HG03103 (cell line): ENCODE data around the gene BANP.
"Not testable (repeated sequence)": the region's sequence is repeated elsewhere in the genome, so short reads cannot be mapped to it uniquely, and the experiment has no call there.

Experiments used
- ATAC-seq: cut with Tn5 transposase; IDR thresholded peaks from one replicate; pipeline ENCODE4 v1.9.1; 2021; ENCODE audit warnings: low read depth; ENCODE audit not compliant: unreplicated experiment

The BANP gene

DNA sequence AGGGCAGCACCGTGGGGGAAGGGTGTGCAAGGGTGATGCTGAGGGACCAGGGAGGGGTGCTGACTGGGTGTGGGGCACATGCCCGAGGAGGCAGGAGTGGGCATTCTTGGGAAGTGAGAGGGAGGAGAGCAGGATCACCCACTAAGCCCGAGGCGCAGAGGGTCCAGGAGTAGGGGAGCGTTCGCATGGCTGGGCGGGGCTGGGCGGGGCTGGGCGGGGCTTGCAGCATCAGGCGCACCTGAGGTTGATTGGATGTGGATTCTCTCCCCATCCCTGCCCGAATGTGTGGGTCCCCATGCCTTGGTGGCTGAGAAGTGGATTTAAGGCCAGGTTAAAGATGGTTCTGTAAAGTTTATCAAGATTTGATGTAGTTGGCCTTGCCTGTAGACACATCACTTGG lies 14.2 kb downstream of the BANP start:
- no peak for ATAC-seq

DNA sequence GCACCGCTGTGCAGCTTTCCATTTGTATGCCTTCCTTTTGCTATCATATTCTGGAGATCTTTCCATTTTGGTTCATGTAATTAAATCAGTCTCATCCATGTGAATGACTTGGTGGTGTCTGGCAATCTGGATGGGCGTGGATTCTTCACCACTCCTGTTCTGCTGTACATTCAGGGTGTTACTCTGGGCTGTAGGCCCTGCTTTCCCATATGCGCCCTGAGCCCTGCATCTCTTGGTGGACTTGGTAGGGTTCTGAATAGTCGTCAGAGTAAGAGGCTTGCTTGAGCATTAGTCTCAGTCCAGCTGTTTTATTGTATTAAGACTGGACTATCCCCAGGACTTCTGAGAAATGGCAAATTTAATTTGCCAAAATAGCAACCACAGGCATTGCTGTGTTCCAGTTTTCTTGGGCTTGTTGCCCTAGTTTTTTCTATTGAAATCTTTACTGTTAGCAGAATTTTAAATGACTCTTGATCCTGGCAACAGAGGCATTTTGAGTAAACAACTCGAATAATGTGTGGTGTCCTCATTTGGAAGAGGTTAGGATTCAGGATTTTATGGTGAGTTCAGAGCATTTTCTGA lies 14.9 kb downstream of the BANP start:
- no peak for ATAC-seq

- no peak for ATAC-seq
Observed at GRCh38 chr16:87966685-87967185, 15.5 kb downstream of the BANP start.

GRCh38 chr16:87968541-87968940 lies 17.3 kb downstream of the BANP start:
- ATAC-seq: no peak

DNA sequence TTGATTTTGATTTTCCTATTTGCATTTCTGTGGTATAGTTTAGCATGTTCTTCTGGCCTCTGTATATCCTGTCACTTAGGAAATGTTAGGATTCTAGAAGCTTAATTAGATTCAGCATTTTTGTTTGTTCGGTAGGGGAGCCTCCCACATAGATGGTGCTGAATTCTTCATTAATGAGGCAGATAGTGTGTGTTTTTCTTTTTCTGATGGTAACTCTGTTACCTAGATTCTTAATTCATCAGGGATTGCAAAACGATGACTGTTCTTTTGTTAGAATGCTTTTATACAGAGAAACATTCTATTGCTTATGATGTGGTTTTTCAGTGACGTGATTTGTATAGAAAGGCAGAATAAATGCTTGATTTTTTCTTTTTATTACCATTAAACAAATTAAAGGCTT lies 19.0 kb downstream of the BANP start:
- no peak for ATAC-seq

- no peak for ATAC-seq
Observed at GRCh38 chr16:87971933-87972332, 20.7 kb downstream of the BANP start.

DNA sequence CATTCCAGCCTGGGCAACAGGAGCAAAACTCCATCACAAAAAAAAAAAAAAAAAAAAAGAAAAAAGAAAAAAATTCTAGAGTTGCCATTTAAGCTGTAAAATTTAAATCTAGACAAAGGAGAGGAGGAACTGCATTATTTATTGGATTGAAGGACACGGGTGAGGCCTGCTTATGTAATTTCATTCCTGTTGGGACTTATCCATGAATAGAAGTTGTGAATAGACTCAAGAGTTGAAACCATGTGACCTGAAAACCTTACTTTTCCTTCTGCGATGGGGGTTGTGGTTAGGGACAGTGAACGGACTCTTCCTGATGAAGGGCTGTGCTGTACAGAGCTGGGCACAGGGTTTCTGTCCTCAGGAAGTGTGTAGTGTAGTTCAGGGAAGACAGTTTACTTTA lies 22.5 kb downstream of the BANP start:
- no peak for ATAC-seq

GRCh38 chr16:87974178-87974577 lies 22.9 kb downstream of the BANP start:
- ATAC-seq: no peak

DNA sequence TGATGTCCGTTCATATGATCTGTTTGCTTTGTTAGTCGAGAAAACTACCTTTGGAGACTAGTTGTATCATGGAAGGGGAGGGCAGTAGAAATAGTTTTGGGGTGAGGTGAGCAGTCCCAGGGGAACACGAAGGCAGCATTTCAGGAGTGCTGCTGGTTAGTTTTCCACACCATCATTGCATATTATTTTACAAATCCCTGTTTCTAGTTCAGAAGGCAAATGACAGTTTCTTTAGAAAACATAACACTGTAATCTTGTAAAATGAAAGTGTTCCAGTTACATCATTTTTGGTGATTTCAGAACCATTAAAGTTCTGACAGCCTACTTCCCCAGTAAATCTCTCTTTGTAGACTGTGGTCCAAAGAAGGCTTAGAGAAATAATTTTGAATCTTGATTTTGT lies 25.4 kb downstream of the BANP start:
- ATAC-seq: no peak

DNA sequence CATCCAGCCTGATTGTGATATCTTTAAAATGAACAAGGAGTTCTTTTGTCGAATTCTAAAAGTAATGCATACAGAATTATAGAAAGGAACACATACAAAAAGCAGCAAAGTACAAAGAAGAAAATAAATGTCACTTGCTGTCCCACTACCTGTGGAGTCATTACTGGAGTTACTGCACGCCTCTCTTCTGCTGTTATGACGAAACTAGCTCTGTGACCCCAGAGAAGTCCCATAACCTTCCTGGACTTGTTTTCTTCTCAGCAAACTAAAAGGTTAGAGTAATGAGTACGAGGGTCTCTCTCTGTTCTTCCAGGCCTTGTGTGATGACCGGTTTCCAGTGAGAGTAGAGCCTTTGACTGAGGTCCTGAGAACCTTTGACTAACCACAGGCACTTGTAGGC lies 26.9 kb downstream of the BANP start:
- no peak for ATAC-seq

GRCh38 chr16:87979352-87979751 lies 28.1 kb downstream of the BANP start:
- no peak for ATAC-seq

DNA sequence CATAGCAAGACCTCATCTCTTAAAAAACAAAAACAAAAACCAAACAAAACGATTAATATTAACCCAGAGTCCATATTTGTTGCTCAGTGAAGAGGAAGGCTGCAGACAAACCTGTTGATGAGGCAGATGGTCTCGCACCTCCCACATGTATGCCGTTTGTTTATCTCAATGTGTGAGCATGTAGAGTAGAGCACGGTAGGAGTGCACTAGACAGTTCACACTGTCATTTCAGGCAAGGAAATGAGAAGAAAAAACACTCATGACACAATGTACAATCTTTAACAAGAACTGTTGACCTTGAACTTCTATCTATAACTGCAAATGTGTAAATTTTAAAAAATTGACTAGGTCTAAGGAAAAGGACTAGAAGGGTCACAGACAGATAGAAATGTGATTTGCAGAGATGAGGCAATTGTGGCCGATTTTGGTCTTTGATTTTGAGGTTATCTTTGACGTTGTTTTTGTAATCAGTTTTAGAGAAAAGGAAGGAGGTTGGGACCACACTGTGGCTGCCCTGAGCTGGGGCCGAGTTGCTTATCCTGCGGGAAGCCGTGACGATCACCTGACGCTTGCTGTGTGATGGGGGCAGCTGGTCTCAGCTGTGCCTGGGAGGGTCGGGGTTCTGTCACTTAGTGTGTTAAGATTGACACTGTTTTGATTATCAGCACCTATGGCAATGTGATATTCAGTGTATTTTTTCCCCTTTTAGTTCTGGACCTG lies 28.8 kb downstream of the BANP start:
- not testable (repeated sequence) for ATAC-seq

DNA sequence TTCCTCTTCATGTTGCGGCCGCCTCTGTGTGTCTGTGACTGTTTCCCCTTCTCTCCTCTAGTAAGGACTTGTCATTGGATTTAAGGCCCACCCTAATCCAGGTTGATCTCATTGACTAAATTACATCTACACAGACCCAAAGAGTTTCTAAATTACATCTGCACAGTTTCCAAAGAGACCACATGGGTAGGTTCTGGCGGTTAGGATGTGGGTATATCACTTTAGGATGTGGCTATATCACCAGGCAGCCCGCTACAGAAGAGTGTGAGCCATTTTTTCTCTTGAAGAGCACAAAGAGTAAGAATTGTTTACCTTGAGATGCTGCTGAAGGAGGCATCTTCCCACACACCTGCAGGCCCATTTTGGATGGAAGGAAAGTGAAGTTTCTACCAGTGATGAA lies 30.1 kb downstream of the BANP start:
- not testable (repeated sequence) for ATAC-seq

DNA sequence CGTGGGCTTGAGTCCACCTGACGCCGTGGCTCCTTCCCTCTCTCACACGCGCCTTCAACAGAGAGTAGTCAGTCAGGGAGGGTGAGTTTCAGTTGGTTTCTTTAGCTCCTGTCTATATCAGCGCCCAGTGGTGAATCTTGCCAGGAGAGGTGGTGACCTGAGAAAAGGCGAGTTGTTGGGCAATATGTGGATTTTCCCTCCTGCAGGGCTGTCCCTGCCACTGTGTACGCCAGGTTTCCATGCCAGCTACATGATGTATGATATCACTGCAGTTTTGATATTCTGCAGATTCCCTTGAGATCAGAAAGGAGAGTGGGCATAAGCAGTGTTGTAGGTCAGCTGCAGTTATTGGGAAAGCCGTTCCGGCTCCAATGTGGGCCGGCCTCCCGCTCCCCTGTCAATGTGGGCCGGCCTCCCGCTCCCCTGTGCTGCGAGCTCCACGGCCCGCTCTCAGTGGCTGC lies 31.4 kb downstream of the BANP start:
- ATAC-seq: no peak

- not testable (repeated sequence) for ATAC-seq
Observed at GRCh38 chr16:87983072-87983736, 32.0 kb downstream of the BANP start.

GRCh38 chr16:87983737-87984097 lies 32.5 kb downstream of the BANP start:
- not testable (repeated sequence) for ATAC-seq

DNA sequence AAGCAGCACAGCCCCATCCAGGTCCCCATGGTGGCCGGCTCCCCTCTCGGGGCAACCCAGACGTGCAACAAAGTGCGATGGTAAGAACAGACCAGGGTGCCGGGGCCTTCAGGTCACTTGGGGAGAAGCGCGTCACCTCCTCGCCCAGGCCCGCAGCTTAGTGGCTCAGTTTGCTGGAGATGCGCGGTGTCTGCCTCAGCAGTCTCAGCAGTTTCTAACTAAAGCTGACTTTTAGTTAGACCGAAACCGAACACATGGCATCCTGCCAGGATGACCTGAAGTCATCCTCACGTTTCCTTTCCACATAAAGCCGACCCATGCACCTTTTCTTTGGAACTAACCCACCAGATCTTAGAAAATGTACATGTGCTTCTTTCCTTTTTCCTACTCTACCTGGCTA lies 32.9 kb downstream of the BANP start:
- not testable (repeated sequence) for ATAC-seq

- no peak for ATAC-seq
Observed at GRCh38 chr16:87984632-87985267, 33.5 kb downstream of the BANP start.

GRCh38 chr16:87985493-87985892 lies 34.3 kb downstream of the BANP start:
- not testable (repeated sequence) for ATAC-seq

DNA sequence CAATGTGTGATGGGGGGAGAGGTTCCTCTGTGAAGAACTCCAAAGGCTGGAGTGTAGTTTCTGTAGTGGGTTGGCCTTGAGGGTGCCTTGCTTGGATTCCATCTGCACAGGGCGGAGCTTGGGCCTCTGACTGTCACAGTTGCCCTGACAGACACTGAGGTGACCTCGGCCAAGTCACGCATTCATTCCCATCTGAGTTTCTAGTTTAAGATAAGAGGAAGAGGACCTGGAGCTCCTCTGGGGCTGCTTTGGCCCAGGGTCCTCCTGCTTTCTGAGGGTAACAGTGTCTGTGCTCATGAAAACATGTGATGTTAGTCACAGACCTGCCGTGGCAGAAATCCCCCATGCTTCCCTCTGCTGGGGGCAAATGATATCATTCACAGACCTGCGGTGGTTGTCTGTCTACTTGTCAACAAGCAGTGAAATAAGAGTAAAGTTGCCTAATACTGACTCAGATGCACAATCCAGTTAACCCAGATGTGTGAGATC lies 35.2 kb downstream of the BANP start:
- ATAC-seq: not testable (repeated sequence)

- not testable (repeated sequence) for ATAC-seq
Observed at GRCh38 chr16:87988596-87988995, 37.4 kb downstream of the BANP start.
